GM12878 (cell line): ENCODE results near the gene HNRNPM. TPM values are rescaled to one million over a fixed set of nuclear protein-coding genes. Genes with fewer than 3 reads are reported as not detected.

Experiments
- ATAC-seq: fragments of 200-7000 bp; cut with Tn5 transposase; 3 replicates; pipeline ENCODE4 v1.9.1; 2020; ENCODE audit warnings: mild to moderate bottlenecking, moderate library complexity
- BruUV-seq: library from RNA; stranded (reverse); fragments of 400-500 nt; replicated peaks from 2 replicates; lab custom pipeline; 2021; lab: Mats Ljungman, UMichigan
- CTCF ChIA-PET: fragments of 300-600 bp; sonication (Branson Sonifier 250); formaldehyde crosslinking; extraction: SDS; loops from one replicate; lab custom pipeline; 2021; ENCODE audit warnings: inconsistent platforms; lab: Yijun Ruan, JAX
- POLR2A ChIA-PET: fragments of 350-600 bp; formaldehyde crosslinking; extraction: SDS; loops from one replicate; lab custom pipeline; 2021; ENCODE audit warnings: inconsistent platforms; lab: Charles Lee
- RAD21 ChIA-PET: fragments of 300-600 bp; sonication (Branson Sonifier 250); formaldehyde crosslinking; loops from one replicate; lab custom pipeline; 2023; ENCODE audit warnings: antibody characterized with exemption; ENCODE audit not compliant: unreplicated experiment; lab: Charles Lee
- SMC1A ChIA-PET: fragments of 300-600 bp; sonication (Branson Sonifier 250); formaldehyde crosslinking; loops from one replicate; lab custom pipeline; 2023; ENCODE audit not compliant: unreplicated experiment, uncharacterized antibody; lab: Charles Lee
- DNase-seq: peaks from one replicate; pipeline ENCODE4 v3.0.0-alpha.2; 2011; ENCODE audit warnings: low read depth, low spot score
- FAIRE-seq: peaks from 3 replicates; lab custom pipeline; 2011; peaks lifted over from hg19 to GRCh38; lab: Jason Lieb, UNC
- H2AFZ ChIP-seq: 2 replicates; pipeline ENCODE4 v1.6.0; 2011; ENCODE audit warnings: low read depth, low read length, control low read depth; ENCODE audit not compliant: control insufficient read depth
- H3K27ac ChIP-seq: 2 replicates; pipeline ENCODE4 v1.5.1; 2011; ENCODE audit warnings: control low read depth; ENCODE audit not compliant: control insufficient read depth, insufficient read depth
- H3K27me3 ChIP-seq, 2 experiments: replicated peaks in 1 of 2; 2 replicates each; pipeline versions ENCODE4 v1.6.0 to v1.6.1; 2011; ENCODE audit warnings: low read length in 1 of 2; ENCODE audit not compliant: control insufficient read depth in 2 of 2, insufficient read depth in 2 of 2
- H3K36me3 ChIP-seq, 2 experiments: 2 replicates each; pipeline ENCODE4 v1.5.1; 2011; ENCODE audit warnings: low read length in 1 of 2; ENCODE audit not compliant: control insufficient read depth in 2 of 2, insufficient read depth in 2 of 2
- H3K4me1 ChIP-seq: 2 replicates; pipeline ENCODE4 v1.6.1; 2011; ENCODE audit warnings: mild to moderate bottlenecking, low read length, moderate library complexity, mixed read lengths; ENCODE audit not compliant: control insufficient read depth, insufficient read depth
- H3K4me2 ChIP-seq: 2 replicates; pipeline ENCODE4 v1.6.0; 2011; ENCODE audit warnings: control low read depth; ENCODE audit not compliant: control insufficient read depth, insufficient read depth
- H3K4me3 ChIP-seq: fragments of 200-600 bp; sonication (generic); 2 replicates; pipeline ENCODE4 v1.5.1; 2016
- H3K79me2 ChIP-seq: 2 replicates; pipeline ENCODE4 v1.6.0; 2011; ENCODE audit warnings: low read length; ENCODE audit not compliant: control insufficient read depth, insufficient read depth
- H3K9ac ChIP-seq: 2 replicates; pipeline ENCODE4 v1.8.0; 2011; ENCODE audit warnings: low read length, control low read depth, mixed read lengths; ENCODE audit not compliant: control insufficient read depth, insufficient read depth
- H3K9me3 ChIP-seq: replicated peaks from 3 replicates; pipeline ENCODE4 v1.5.1; 2011; ENCODE audit warnings: mild to moderate bottlenecking, low read length; ENCODE audit not compliant: control insufficient read depth, insufficient read depth
- H4K20me1 ChIP-seq: 2 replicates; pipeline ENCODE4 v1.6.0; 2011; ENCODE audit not compliant: control insufficient read depth, insufficient read depth
- ATF7 ChIP-seq: fragments of 450-650 bp; IDR thresholded peaks from 2 replicates; pipeline ENCODE4 v1.6.1; 2016; ENCODE audit warnings: low read depth, mild to moderate bottlenecking
- DPF2 ChIP-seq: fragments of 450-650 bp; IDR thresholded peaks from 2 replicates; pipeline ENCODE4 v1.6.1; 2017; ENCODE audit warnings: mild to moderate bottlenecking
- E2F4 ChIP-seq: IDR thresholded peaks from 2 replicates; pipeline ENCODE4 v1.6.1; 2012; ENCODE audit warnings: low read depth, low read length, improper control_type of control experiment
- E2F8 ChIP-seq: fragments of 450-650 bp; IDR thresholded peaks from 2 replicates; pipeline ENCODE4 v1.6.1; 2018; ENCODE audit warnings: mild to moderate bottlenecking, low read depth, moderate library complexity; ENCODE audit not compliant: partially characterized antibody
- E4F1 ChIP-seq: fragments of 450-650 bp; IDR thresholded peaks from 2 replicates; pipeline ENCODE4 v1.6.1; 2018; ENCODE audit warnings: borderline replicate concordance, mild to moderate bottlenecking; ENCODE audit not compliant: partially characterized antibody
- LARP7 ChIP-seq: fragments of 450-650 bp; IDR thresholded peaks from 2 replicates; pipeline ENCODE4 v1.6.1; 2017; ENCODE audit warnings: mild to moderate bottlenecking
- MTA3 ChIP-seq: IDR thresholded peaks from 2 replicates; pipeline ENCODE4 v1.6.1; 2012; ENCODE audit warnings: low read length, inconsistent platforms, borderline replicate concordance
- NKRF ChIP-seq: fragments of 450-650 bp; conservative IDR thresholded peaks from 2 replicates; pipeline ENCODE4 v1.6.1; 2017; ENCODE audit warnings: mild to moderate bottlenecking, moderate library complexity
- RB1 ChIP-seq: fragments of 450-650 bp; formaldehyde crosslinking; IDR thresholded peaks from 2 replicates; pipeline ENCODE4 v1.6.1; 2017; ENCODE audit warnings: mild to moderate bottlenecking, borderline replicate concordance
- RELA ChIP-seq: fragments of 450-650 bp; IDR thresholded peaks from 2 replicates; pipeline ENCODE4 v1.8.0; 2014; ENCODE audit warnings: borderline replicate concordance; ENCODE audit not compliant: partially characterized antibody
- SMAD1 ChIP-seq: fragments of 450-650 bp; IDR thresholded peaks from 2 replicates; pipeline ENCODE4 v1.6.1; 2018; ENCODE audit warnings: mild to moderate bottlenecking, low read depth; ENCODE audit not compliant: partially characterized antibody
- SMAD5 ChIP-seq: IDR thresholded peaks from 2 replicates; pipeline ENCODE4 v1.6.1; 2016; ENCODE audit warnings: antibody characterized with exemption, low read depth
- SREBF2 ChIP-seq: IDR thresholded peaks from 2 replicates; pipeline ENCODE4 v1.6.1; 2012; ENCODE audit warnings: mild to moderate bottlenecking, low read length
- TARDBP ChIP-seq: IDR thresholded peaks from 2 replicates; pipeline ENCODE4 v1.6.1; 2016; ENCODE audit warnings: borderline replicate concordance
- WRNIP1 ChIP-seq: IDR thresholded peaks from 2 replicates; pipeline ENCODE4 v1.6.1; 2011; ENCODE audit warnings: low read depth, low read length, improper control_type of control experiment, borderline replicate concordance
- ZNF24 ChIP-seq: fragments of 450-650 bp; IDR thresholded peaks from 2 replicates; pipeline ENCODE4 v1.6.1; 2017; ENCODE audit warnings: antibody characterized with exemption, mild to moderate bottlenecking
- ZSCAN29 ChIP-seq: fragments of 450-650 bp; IDR thresholded peaks from 2 replicates; pipeline ENCODE4 v1.6.1; 2017; ENCODE audit warnings: mild to moderate bottlenecking, moderate library complexity
- whole genome bisulfite sequencing: methylation state at CpG from one replicate; pipeline ENCODE4 v1.1.6; 2016; ENCODE audit warnings: low lambda C conversion rate; ENCODE audit not compliant: insufficient replicate concordance, insufficient coverage; ENCODE audit errors: missing lambda C conversion rate; 5-methylcytosine and 5-hydroxymethylcytosine counted together
- in situ Hi-C: fragments of 300-500 bp; cut with MboI; formaldehyde crosslinking; loops from 9 replicates; pipeline ENCODE4 v1.14.3; 2018; ENCODE audit warnings: mixed read lengths
- intact Hi-C: fragments of 100-400 bp; cut with micrococcal nuclease; formaldehyde crosslinking; loops from one replicate; pipeline ENCODE4 v1.14.2; 2022; ENCODE audit not compliant: unreplicated experiment
- polyA plus RNA-seq, 11 experiments: library from polyadenylated mRNA; depleted of rRNA in 4 of 11; unstranded in 6 of 11; stranded (reverse) in 5 of 11; fragments of >200 nt; fragmentation: Nextera tagmentation in 4 of 11; fragmentation: Illumina TruSeq in 1 of 11; extraction: Ambion mirVana in 4 of 11; extraction: Trizol in 1 of 11; gene quantifications; 1 replicate in 1 of 11; 2 replicates in 10 of 11; pipeline versions ENCODE4 v1.2.1 to v1.2.3, GENCODE V29; 2011 to 2016; ENCODE audit warnings: inconsistent platforms in 2 of 11, missing spikeins in 2 of 11, low read depth in 1 of 11
- total RNA-seq, 4 experiments: library from RNA; depleted of rRNA in 3 of 4; stranded (reverse); fragments of >200 nt in 3 of 4; fragmentation: Illumina TruSeq in 1 of 4; extraction: Trizol in 1 of 4; gene quantifications; 2 replicates each; pipeline versions ENCODE4 v1.2.1 to v1.2.3, GENCODE V29; 2013 to 2021

The HNRNPM gene
- total and polyA plus RNA-seq, 10 of the 15 experiments (the other 5 are each of a cell fraction or from before 2014, with no cell fraction given) = 14.3 to 415 (median 198) TPM

GRCh38 chr19:8499048-8499833 is 54.5 kb downstream of the HNRNPM start:
- ATAC-seq (no peak), DNase-seq (no peak), FAIRE-seq (no peak)
- Histone ChIP-seq H3K4me3 (no peak overlapping the region), H3K36me3 (no peaks in the 10 kb centered on the region), H3K79me2 (no peaks in the 10 kb centered on the region), H3K4me2 (no peak overlapping the region), H3K27ac (no peak overlapping the region), H3K9me3 (no peaks in the 10 kb centered on the region), H3K9ac (no peak overlapping the region), H3K27me3 (no peaks in the 10 kb centered on the region; a peak in 1 of 4 replicates), H4K20me1 (no peaks in the 10 kb centered on the region), H3K4me1 (no peaks in the 10 kb centered on the region), H2AFZ (no peak overlapping the region)
- POLR2A ChIA-PET = no interaction called here
- RAD21 ChIA-PET = interaction anchor here (0.6 kb wide), 1 partner anchor 84 kb away, joined by 3 read pairs; no protein-coding TSS in a partner anchor
- TF ChIP-seq LARP7 (no peak), SMAD5 (no peak), E4F1 (no peak), RELA (no peak), TARDBP (no peak), ZSCAN29 (no peak), WRNIP1 (no peak), RB1 (no peak), ZNF24 (no peak), DPF2 (no peak), E2F8 (no peak), NKRF (no peak), SREBF2 (no peak), ATF7 (no peak), SMAD1 (no peak), E2F4 (no peak), MTA3 (no peak)
- SMC1A ChIA-PET = no interaction called here
- in situ Hi-C loops = no loop called here
- intact Hi-C loops = no loop called here
- CTCF ChIA-PET = no interaction called here
- WGBS = 76% methylated on average over 41 of the region's 41 CpGs
- BruUV-seq = no TSS peak
